Immature natural killer cell (primary cell): ENCODE data around the gene ERCC5. TPM values are rescaled to one million over a fixed set of nuclear protein-coding genes. Genes with fewer than 3 reads are reported as not detected.
A peak's percentile ranks its signal among the peaks of the same experiment; 100 is the strongest.

ENCODE experiments used
- DNase-seq, 3 donors: peaks; one replicate each; pipeline ENCODE4 v3.0.0; 2022; ENCODE audit warnings: mixed read lengths in 1 of 3
- H3K27ac Mint-ChIP-seq, 6 donors: one replicate each; pipeline ENCODE4 v1.8.0; 2020; ENCODE audit warnings: mixed read lengths in 6 of 6, mild to moderate bottlenecking in 5 of 6, inconsistent platforms in 4 of 6, moderate library complexity in 3 of 6
- H3K27me3 Mint-ChIP-seq, 3 donors: one replicate each; pipeline ENCODE4 v1.8.0; 2020 to 2021; ENCODE audit warnings: low read depth in 3 of 3, mild to moderate bottlenecking in 3 of 3, mixed read lengths in 3 of 3, moderate library complexity in 3 of 3, inconsistent platforms in 1 of 3
- H3K36me3 Mint-ChIP-seq, 3 donors: one replicate each; pipeline ENCODE4 v1.8.0; 2020; ENCODE audit warnings: mixed read lengths in 3 of 3, inconsistent platforms in 2 of 3, mild to moderate bottlenecking in 2 of 3
- H3K4me1 Mint-ChIP-seq, 2 donors: one replicate each; pipeline ENCODE4 v1.8.0; 2020; ENCODE audit warnings: inconsistent platforms in 2 of 2, mild to moderate bottlenecking in 2 of 2, mixed read lengths in 2 of 2, moderate library complexity in 1 of 2
- H3K4me3 Mint-ChIP-seq, 5 donors: one replicate each; pipeline ENCODE4 v1.8.0; 2020; ENCODE audit warnings: mild to moderate bottlenecking in 5 of 5, mixed read lengths in 5 of 5, inconsistent platforms in 3 of 5, moderate library complexity in 3 of 5
- H3K9me3 Mint-ChIP-seq, 6 donors: one replicate each; pipeline ENCODE4 v1.8.0; 2020; ENCODE audit warnings: mild to moderate bottlenecking in 6 of 6, mixed read lengths in 6 of 6, inconsistent platforms in 4 of 6, moderate library complexity in 3 of 6
- polyA plus RNA-seq, 3 donors: library from polyadenylated mRNA; unstranded; fragments of 300-500 nt; fragmentation: Illumina TruSeq; gene quantifications; one replicate each; pipeline ENCODE4 v1.2.3, GENCODE V29; 2021

Gene ERCC5
- polyA plus RNA-seq, 3 donors from 2014 or later = 24.2 to 67.6 (median 36.3) TPM

DNA sequence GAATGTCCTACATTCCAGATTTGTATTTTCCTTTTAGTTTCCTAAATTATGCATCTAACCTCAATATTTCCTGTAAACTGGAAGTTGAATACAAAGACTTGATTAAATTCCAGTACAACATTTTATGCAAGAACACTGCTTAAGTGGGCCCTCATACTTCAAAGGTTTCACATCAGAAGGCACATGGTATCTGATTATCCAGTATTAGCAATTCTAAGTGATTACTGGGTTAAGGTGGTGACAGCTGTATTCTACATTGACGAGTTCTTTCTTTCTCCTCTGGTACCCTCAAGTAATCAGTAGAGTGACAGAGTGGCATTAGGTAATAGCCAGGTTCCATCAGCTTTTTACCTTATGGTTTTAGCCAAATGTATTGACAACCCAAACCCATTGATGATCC lies 28.6 kb upstream of the ERCC5 start:
- no peak overlapping the region for H3K4me3 Mint-ChIP-seq
- peaks cover 0 to under 1% (median 0%) of the 10 kb centered on the region in 6 donors for H3K9me3 Mint-ChIP-seq
- H3K27ac Mint-ChIP-seq = no peak overlapping the region
- peaks cover 24 to 32% (median 29%) of the 10 kb centered on the region in 3 donors for H3K36me3 Mint-ChIP-seq
- DNase-seq = no peak
- peaks cover 0 to 2% (median 0%) of the 10 kb centered on the region in 3 donors for H3K27me3 Mint-ChIP-seq
- H3K4me1 Mint-ChIP-seq = peaks cover 4 to 11% of the 10 kb centered on the region in 2 donors

DNA sequence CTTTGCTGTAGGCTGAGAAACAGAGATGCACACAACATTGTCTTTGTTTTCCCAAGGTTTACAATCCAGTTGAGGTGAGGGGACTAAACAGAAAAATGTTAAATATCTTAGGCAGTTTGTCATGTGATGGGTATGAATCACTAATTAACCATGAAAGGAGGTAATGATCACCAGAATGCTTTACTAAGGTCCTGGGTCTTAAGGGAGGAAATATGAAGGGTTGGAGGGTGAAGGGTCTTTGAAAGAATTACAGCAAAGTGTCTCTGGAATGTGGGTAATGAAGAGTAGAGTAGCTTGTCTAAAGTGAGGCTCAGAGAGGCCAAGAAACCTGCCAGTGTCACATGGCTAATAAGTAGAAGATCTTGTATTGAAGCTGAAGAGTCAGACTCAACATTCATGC lies 27.9 kb upstream of the ERCC5 start:
- no peak overlapping the region for H3K4me3 Mint-ChIP-seq
- peaks cover 24 to 38% (median 30%) of the 10 kb centered on the region in 3 donors for H3K36me3 Mint-ChIP-seq
- no peak for DNase-seq
- H3K9me3 Mint-ChIP-seq = no peaks in the 10 kb centered on the region
- peaks cover 4 to 7% of the 10 kb centered on the region in 2 donors for H3K4me1 Mint-ChIP-seq
- H3K27me3 Mint-ChIP-seq = peaks cover 0 to 2% (median 0%) of the 10 kb centered on the region in 3 donors
- H3K27ac Mint-ChIP-seq = peak overlapping the region in 2 of 6 donors; percentile 0 to 18

DNA sequence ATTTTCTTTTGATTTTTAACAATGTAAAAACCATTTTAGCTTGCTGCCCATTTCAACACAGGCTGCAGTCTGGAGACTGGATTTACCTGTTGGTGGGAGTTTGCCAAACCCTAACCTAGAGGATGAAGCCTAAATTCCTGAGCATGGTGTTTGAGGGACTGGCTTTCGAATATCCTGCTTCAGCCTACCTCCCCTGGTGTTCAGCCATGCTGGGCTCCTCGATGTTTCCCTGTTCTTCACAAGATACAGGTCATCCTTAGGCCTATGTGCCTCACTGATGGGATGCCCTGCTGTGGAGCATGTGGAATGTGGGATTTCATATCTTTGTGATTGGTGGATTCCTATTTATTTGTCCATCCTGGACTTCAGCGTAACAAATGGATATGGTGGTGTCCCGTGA lies 20.4 kb upstream of the ERCC5 start:
- Mint-ChIP-seq H3K27ac (no peak overlapping the region), H3K9me3 (no peaks in the 10 kb centered on the region), H3K36me3 (peaks cover 5 to 39% (median 17%) of the 10 kb centered on the region in 3 donors), H3K4me3 (no peak overlapping the region), H3K27me3 (no peaks in the 10 kb centered on the region), H3K4me1 (no peaks in the 10 kb centered on the region)
- no peak for DNase-seq

DNA sequence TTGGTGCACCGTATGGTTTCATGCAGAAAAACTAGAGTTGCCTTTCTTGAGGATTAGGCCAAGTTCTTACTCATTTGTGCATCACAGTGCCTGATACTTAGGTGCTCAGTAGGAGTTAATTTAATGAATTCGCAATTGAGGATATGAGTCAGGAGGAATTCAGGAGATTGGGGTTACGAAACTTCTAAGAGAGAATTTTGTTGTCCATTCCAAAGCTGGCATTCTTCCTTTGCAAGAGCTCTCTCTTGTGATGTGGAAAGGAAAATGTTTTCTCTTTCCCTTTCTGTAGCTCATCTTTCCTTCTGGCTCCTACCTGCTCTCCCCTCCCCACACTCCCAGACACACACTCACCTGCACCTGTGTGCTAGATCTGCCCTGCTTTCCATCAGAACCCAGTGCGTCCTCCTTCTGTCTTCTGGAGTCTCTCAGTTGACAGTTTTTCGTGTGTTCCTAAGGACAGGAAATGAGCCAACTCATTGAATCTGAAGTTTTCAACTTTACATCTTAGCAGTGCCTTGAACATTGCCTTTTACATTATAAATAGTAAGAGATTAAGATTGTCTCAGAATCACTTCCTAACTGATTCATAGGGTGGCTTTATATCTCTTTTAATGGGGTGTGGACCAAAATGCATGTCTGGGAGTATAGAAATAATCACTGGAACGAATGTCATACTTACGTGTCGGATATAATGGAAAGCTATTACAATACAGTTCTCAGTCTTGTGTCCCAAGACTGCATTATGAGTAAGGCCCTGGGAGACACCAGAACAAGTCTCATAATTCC lies 19.7 kb upstream of the ERCC5 start:
- H3K27ac Mint-ChIP-seq = no peak overlapping the region
- H3K9me3 Mint-ChIP-seq = no peaks in the 10 kb centered on the region
- no peaks in the 10 kb centered on the region for H3K27me3 Mint-ChIP-seq

DNA sequence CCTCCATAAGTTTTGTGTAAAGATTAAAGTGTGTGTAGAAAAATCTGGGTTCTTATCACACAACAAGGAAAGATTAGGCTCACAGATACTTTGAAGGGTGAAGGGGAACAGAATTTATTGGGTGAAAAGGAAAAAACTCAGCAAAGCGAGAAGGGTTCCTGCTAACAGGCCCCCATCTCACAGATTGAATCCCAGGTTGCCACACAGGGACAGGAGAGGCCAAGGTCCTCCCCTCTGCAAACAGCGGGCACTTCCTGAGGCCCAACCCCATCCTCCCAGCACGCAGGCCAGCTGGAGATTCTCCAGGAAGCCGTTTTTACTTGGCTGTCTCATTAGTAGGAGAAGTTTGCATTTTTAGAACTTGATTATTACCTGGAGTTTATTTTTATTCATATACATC lies 15.2 kb upstream of the ERCC5 start:
- no peaks in the 10 kb centered on the region for H3K4me1 Mint-ChIP-seq
- DNase-seq = no peak
- no peaks in the 10 kb centered on the region for H3K27me3 Mint-ChIP-seq
- no peak overlapping the region for H3K4me3 Mint-ChIP-seq
- no peak overlapping the region for H3K27ac Mint-ChIP-seq
- H3K9me3 Mint-ChIP-seq = no peaks in the 10 kb centered on the region
- peaks cover 5 to 25% (median 9%) of the 10 kb centered on the region in 3 donors for H3K36me3 Mint-ChIP-seq

More for the DNA sequence above, 19.7 kb upstream of the ERCC5 start:
- H3K4me1 Mint-ChIP-seq = no peaks in the 10 kb centered on the region
- no peak overlapping the region for H3K4me3 Mint-ChIP-seq
- no peak for DNase-seq
- peaks cover 5 to 43% (median 14%) of the 10 kb centered on the region in 3 donors for H3K36me3 Mint-ChIP-seq

DNA sequence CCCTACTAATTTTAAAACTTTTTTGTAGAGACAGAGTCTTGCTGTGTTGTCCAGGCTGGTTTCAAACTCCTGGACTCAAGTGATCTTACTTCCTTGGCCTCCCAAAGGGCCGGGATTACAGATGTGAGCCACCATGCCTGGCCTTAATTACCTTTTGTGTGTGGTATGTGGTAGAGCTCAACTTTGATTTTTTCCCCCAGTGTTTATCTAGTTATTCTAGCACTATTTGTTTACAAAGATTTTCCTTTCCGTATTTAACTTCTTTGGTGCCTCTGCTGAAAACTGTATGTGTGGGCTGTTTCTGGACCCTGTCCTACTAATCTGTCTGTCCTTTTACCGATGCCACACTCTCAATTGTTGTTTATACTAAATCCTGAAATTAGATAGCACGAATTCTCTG lies 9.4 kb upstream of the ERCC5 start:
- Mint-ChIP-seq H3K36me3 (peaks cover 14 to 26% (median 21%) of the 10 kb centered on the region in 3 donors), H3K4me1 (no peaks in the 10 kb centered on the region), H3K27me3 (no peaks in the 10 kb centered on the region), H3K4me3 (no peak overlapping the region), H3K9me3 (no peaks in the 10 kb centered on the region), H3K27ac (peak overlapping the region in 1 of 6 donors; percentile 19)
- no peak for DNase-seq

DNA sequence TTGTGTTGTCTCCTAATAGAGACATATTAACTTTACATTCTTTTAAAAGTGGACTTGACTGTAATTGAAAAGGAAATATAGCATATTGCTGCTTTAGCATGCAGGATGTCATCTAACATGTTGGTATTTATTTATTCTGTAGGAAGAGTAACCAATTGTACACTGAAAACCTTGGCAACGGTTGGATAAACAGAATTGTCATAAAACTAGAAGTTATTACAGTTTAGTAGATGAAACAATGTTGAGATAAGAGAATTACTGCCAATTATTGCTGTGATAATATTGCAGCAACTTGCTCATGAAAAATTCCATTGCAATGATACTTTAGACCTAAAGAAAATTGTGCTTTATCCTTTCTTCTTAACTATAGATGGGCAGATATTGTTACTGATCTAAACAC lies 7.6 kb upstream of the ERCC5 start:
- no peak for DNase-seq

DNA sequence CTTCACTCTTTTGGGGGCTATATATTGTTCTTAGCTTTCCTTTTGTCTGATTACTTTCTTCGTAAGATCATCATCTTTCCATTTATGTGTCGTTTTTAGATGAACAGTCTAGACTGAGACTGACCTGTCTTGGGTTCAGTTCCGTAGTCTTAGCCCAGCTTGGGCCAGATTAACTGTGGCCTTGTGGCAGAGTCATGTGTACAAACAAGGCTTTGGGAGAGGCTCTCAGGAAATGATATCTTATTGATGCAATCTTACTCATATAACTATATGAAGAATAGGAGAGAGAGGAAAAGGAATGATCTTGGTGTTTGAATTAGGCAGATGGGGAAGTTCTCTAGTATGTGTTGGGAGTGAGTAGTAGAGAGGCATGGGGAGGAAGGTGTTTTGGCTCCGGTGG lies 6.8 kb upstream of the ERCC5 start:
- Mint-ChIP-seq H3K4me1 (peaks cover 0 to 1% of the 10 kb centered on the region in 2 donors), H3K27me3 (no peaks in the 10 kb centered on the region), H3K36me3 (peaks cover 14 to 25% (median 21%) of the 10 kb centered on the region in 3 donors), H3K4me3 (no peak overlapping the region), H3K9me3 (no peaks in the 10 kb centered on the region), H3K27ac (peak overlapping the region in 2 of 6 donors; percentile 0 to 15)
- DNase-seq = no peak

More for the DNA sequence above, 7.6 kb upstream of the ERCC5 start:
- H3K4me3 Mint-ChIP-seq = no peak overlapping the region
- no peaks in the 10 kb centered on the region for H3K9me3 Mint-ChIP-seq
- H3K4me1 Mint-ChIP-seq = no peaks in the 10 kb centered on the region
- no peak overlapping the region for H3K27ac Mint-ChIP-seq
- no peaks in the 10 kb centered on the region for H3K27me3 Mint-ChIP-seq
- peaks cover 14 to 25% (median 21%) of the 10 kb centered on the region in 3 donors for H3K36me3 Mint-ChIP-seq

DNA sequence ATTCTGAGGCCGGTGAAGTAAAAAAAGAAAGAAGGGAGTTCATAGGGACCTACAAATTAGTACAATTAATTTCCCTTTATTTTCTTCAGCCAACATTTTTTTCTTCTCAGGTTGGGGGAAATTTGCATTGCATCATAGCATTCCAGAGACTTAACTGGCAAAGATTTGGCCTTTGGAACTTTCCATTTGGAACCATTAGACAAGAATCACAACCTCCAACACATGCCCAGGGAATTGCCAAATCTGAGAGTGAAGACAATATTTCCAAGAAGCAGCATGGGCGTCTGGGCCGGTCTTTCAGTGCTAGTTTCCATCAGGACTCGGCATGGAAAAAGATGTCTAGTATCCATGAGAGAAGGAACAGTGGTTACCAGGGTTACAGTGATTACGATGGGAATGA lies 6.4 kb upstream of the ERCC5 start:
- DNase-seq = no peak
- H3K9me3 Mint-ChIP-seq = no peaks in the 10 kb centered on the region
- no peaks in the 10 kb centered on the region for H3K27me3 Mint-ChIP-seq
- H3K27ac Mint-ChIP-seq = no peak overlapping the region
- no peak overlapping the region for H3K4me3 Mint-ChIP-seq
- H3K4me1 Mint-ChIP-seq = peaks cover 2 to 4% of the 10 kb centered on the region in 2 donors
- H3K36me3 Mint-ChIP-seq = peaks cover 14 to 25% (median 19%) of the 10 kb centered on the region in 3 donors

DNA sequence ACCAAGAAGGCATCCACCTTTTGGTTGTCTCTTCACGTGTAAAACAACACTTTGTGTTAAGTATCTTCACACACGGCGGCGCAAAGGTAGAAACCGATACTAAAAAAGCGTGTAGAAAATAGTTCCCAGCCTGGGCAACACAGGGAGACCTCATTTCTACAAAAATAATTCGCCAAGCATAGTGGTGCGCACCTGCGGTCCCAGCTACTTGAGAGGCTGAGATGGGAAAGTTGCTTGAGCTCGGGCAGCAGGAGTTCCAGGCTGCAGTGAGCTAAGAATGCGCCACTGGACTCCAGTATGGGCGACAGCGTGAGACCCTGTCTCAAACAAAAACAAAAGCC lies 573 bp upstream of the ERCC5 start:
- peaks cover 0 to 7% (median 0%) of the 10 kb centered on the region in 3 donors for H3K36me3 Mint-ChIP-seq
- peak overlapping the region; percentile 92 to 100 (median 99) for H3K4me3 Mint-ChIP-seq
- DNase-seq = no peak
- H3K27ac Mint-ChIP-seq = peak overlapping the region; percentile 97 to 99 (median 99)
- H3K4me1 Mint-ChIP-seq = peaks cover 37 to 50% of the 10 kb centered on the region in 2 donors
- no peaks in the 10 kb centered on the region for H3K9me3 Mint-ChIP-seq
- H3K27me3 Mint-ChIP-seq = peaks cover 9 to 20% (median 14%) of the 10 kb centered on the region in 3 donors

DNA sequence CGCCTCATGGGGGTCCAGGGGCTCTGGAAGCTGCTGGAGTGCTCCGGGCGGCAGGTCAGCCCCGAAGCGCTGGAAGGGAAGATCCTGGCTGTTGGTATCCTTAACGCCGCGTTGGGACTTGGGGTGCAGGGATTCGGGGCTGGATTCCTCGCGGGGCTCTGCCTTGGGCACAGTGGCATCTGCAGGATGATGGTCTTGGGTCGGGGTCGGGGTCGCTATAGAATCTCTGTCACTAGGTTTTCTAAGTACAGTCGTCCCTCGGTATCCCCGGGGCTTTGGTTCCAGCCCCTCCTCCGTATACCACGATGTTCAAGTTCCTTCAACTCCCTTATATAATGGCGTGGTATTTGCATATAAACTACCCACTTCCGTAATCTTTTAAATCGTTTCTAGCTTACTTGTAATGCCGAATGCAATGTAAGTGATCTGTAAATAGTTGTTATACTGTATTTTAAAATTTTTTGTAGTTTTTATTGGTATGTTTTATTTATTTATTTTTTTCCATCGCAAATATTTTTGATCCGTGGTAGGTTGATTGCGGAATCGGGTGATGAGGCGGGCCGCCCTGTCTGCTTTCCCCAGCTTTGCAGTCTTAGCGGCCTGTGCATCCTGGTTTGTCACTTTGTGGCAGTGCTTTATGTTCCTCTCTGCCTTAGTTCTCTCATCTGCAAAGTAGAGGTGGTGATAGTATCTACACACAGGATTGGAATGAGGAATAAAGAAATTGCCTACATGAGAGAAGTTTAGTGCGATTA lies 606 bp downstream of the ERCC5 start:
- H3K36me3 Mint-ChIP-seq = peaks cover 0 to 7% (median 5%) of the 10 kb centered on the region in 3 donors
- H3K9me3 Mint-ChIP-seq = no peaks in the 10 kb centered on the region
- H3K4me3 Mint-ChIP-seq = peak overlapping the region; percentile 92 to 100 (median 99)
- H3K4me1 Mint-ChIP-seq = peaks cover 42 to 57% of the 10 kb centered on the region in 2 donors
- DNase-seq = peak; percentile 57 to 69 (median 69)
- H3K27me3 Mint-ChIP-seq = peaks cover 9 to 20% (median 14%) of the 10 kb centered on the region in 3 donors
- H3K27ac Mint-ChIP-seq = peak overlapping the region; percentile 97 to 99 (median 99)

DNA sequence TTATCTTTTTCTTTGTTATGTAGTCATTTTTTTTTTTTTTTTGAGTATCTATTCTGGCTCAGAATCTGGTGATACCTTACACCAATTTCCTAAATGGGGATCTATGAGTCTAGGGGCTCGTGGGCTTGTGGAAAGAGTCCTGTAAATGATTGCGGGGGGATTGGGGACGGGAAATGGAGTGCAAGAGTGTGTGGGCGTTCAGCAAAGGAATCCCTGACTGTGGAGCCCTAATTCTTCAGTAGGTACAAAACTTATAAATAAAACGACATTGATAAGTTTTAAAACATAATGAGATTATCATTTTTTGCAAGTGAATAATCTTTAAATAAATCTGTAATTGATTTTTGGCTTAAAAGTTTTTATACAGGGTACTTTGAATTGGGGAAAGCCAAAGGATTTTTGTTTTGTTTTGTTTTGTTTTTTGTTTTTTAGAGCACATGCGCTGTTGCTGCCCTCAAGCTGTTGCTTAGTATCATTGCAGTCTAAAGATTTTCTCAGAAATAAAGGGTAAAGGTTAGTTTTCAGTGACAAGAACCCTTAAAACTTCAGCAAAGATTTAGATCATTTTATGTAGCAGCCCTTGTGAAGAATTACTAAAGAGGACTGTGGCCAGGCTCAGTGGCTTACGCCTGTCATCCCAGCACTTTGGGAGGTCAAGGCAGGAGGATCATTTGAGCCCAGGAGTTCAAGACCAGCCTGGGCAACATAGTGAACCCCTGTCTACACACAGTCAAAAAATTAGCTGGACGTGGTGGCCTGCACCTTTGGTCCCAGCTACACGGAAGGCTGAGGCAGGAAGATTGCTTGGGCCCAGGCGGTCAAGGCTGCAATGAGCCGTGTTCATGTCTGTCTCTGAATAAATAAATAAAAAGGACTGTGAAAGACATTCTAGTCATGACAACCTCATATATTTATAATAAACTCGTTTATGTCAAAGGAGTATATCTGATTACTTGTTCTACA lies 1.7 kb downstream of the ERCC5 start:
- peak overlapping the region; percentile 92 to 100 (median 99) for H3K4me3 Mint-ChIP-seq
- H3K9me3 Mint-ChIP-seq = no peaks in the 10 kb centered on the region
- peak overlapping the region; percentile 97 to 99 (median 99) for H3K27ac Mint-ChIP-seq
- DNase-seq = peak; percentile 42 to 51 (median 47)
- peaks cover 0 to 7% (median 5%) of the 10 kb centered on the region in 3 donors for H3K36me3 Mint-ChIP-seq
- H3K27me3 Mint-ChIP-seq = peaks cover 9 to 20% (median 14%) of the 10 kb centered on the region in 3 donors
- H3K4me1 Mint-ChIP-seq = peaks cover 43 to 65% of the 10 kb centered on the region in 2 donors

DNA sequence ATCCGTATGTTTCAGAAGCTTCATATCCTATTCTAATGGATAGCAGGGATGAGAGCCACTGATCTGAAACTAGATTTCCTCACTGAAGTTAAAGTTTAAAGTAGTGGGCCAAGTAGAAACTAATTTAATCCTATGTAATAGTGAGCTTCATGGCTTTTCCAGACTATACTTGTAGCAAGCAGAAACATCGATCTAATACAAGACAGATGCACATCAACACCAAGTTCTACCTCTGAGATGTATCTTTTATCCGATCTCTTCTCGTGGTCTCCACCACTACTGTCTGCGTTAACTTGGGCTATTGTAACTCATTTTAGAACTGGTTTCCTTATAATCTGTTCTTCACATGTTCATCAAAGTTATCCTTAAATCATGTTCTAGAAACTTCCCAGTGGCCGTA lies 3.1 kb downstream of the ERCC5 start:
- Mint-ChIP-seq H3K4me3 (peak overlapping the region in 2 of 5 donors; percentile 17 to 38), H3K27me3 (peaks cover 9 to 20% (median 14%) of the 10 kb centered on the region in 3 donors), H3K9me3 (no peaks in the 10 kb centered on the region), H3K27ac (peak overlapping the region; percentile 53 to 97 (median 75)), H3K4me1 (peaks cover 49 to 79% of the 10 kb centered on the region in 2 donors), H3K36me3 (peaks cover 3 to 9% (median 5%) of the 10 kb centered on the region in 3 donors)
- DNase-seq = no peak
